ENCODE measurements around the gene JAKMIP1. TPM values are rescaled to one million over a fixed set of nuclear protein-coding genes. Genes with fewer than 3 reads are reported as not detected.

The JAKMIP1 gene
- total RNA-seq, 1 donor from 2014 or later = not detected

DNA sequence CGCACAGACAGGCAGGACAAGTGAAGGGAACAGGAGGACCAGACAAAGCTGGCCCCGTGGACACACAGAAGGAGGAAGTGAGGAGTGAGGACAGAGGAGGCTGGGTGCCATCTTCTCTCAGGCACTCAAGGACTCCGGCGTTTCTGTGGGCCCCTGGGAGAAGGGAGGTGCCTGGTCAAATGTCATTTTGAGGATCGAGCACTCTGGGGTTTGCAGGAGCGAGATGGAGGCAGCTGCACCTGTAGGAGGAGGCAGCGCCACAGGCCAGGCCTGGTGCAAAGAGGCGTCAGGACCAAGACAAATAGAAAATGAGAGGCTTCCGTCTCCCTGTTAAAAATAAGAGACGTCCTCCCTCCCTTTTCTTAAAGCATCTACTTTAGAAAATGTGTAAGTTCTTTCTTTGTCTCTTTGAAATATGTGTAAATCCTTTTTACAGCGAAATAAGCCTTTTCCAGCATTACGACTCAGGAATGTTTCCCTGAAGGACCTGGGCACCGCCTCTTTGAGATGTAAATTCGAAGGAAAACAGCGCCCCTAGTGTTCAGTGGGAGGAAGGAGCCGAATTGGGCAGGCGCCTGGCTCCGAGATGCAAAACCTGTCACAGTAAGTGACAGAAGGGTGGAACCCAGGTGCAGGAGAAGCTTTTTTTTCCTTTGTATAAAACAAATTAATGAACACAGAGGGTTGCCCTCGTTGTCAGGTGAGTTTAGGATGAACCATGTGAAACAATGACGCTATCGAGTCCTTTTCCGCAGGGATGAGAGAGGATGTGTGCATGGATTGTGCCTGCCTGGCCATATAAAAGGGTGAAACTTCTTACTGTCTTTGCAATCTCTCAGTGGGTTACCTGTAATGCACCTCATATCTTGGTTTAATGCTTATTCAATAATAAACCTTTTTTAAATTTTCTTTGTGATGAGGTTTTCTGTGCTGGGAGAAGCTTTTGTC is 180.8 kb downstream of the JAKMIP1 start:
- no peaks in the 10 kb centered on the region for H3K9me3 Mint-ChIP-seq (ENCODE audit: unreplicated experiment)
- peaks cover 9% of the 10 kb centered on the region for H3K4me1 Mint-ChIP-seq (ENCODE audit: unreplicated experiment)
- TF ChIP-seq, protein P1, sequence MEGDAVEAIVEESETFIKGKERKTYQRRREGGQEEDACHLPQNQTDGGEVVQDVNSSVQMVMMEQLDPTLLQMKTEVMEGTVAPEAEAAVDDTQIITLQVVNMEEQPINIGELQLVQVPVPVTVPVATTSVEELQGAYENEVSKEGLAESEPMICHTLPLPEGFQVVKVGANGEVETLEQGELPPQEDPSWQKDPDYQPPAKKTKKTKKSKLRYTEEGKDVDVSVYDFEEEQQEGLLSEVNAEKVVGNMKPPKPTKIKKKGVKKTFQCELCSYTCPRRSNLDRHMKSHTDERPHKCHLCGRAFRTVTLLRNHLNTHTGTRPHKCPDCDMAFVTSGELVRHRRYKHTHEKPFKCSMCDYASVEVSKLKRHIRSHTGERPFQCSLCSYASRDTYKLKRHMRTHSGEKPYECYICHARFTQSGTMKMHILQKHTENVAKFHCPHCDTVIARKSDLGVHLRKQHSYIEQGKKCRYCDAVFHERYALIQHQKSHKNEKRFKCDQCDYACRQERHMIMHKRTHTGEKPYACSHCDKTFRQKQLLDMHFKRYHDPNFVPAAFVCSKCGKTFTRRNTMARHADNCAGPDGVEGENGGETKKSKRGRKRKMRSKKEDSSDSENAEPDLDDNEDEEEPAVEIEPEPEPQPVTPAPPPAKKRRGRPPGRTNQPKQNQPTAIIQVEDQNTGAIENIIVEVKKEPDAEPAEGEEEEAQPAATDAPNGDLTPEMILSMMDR (IDR thresholded peaks at IDR 0.05; ENCODE audit: unreplicated experiment) = peak; percentile 88
- H3K27me3 Mint-ChIP-seq (ENCODE audit: unreplicated experiment) = peaks cover 1% of the 10 kb centered on the region
- peaks cover 5% of the 10 kb centered on the region for H3K36me3 Mint-ChIP-seq (ENCODE audit: low read depth, unreplicated experiment)
- H3K27ac Mint-ChIP-seq (ENCODE audit: unreplicated experiment) = no peak overlapping the region
- peak; percentile 71 for DNase-seq (ENCODE audit: low spot score)
- no peak overlapping the region for H3K4me3 Mint-ChIP-seq (ENCODE audit: unreplicated experiment)

GRCh38 chr4:6018331-6018730 is 182.0 kb downstream of the JAKMIP1 start, which contains the start of gene C4orf50:
C4orf50 (minus strand) TSS chr4:6018431.
- Mint-ChIP-seq H3K4me3 (ENCODE audit: unreplicated experiment) (no peak within 1 kb of the TSS), H3K27ac (ENCODE audit: unreplicated experiment) (no peak within 1 kb of the TSS), H3K36me3 (ENCODE audit: low read depth, unreplicated experiment) (peaks cover 5% of the 10 kb centered on the region), H3K27me3 (ENCODE audit: unreplicated experiment) (peaks cover 1% of the 10 kb centered on the region), H3K4me1 (ENCODE audit: unreplicated experiment) (peaks cover under 1% of the 10 kb centered on the region), H3K9me3 (ENCODE audit: unreplicated experiment) (no peaks in the 10 kb centered on the region)
- TF ChIP-seq, protein P1 (IDR thresholded peaks at IDR 0.05; ENCODE audit: unreplicated experiment) = no peak
- DNase-seq (ENCODE audit: low spot score) = no peak

DNA sequence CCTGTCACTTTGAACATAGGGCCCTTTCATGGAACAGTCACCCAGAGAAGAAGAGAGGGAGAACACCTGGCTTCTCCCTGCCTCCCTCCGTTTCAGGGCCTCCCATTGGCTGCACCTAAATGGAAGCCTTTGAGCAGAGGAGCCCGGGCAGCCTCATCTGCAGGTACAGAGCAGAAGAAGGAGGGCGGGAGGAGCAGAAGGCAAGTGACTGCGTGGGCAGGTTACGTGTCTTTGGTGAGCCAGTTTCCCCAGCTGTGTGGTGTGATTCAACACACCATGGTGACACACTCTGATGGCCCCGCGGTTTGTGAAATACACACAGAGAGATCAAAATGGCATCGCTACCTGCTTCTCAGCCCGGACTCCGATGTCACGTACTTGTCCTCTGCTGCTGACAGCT is 182.5 kb downstream of the JAKMIP1 start:
- DNase-seq (ENCODE audit: low spot score) = no peak
- TF ChIP-seq, protein P1 (IDR thresholded peaks at IDR 0.05; ENCODE audit: unreplicated experiment) = no peak

DNA sequence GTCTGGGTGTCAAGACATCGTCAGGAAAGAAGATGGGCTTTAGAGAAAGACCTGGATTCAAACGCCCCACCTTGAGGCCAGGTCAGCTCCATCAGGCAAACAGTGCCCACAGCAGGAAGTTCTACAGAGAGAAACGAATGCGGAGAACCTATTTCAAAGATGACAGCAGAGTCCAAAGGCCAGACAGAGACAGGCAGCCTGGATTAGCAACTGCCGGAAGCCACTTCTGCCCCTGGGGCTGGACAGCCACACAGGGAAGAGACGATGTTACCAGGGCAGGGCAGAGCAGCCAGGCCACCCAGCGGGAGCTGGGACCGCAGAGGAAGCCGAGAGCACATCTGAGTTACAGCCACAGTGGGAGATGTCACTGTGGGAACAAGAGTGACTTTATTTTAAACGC is 183.3 kb downstream of the JAKMIP1 start:
- Mint-ChIP-seq H3K4me1 (ENCODE audit: unreplicated experiment) (no peaks in the 10 kb centered on the region), H3K4me3 (ENCODE audit: unreplicated experiment) (no peak overlapping the region), H3K9me3 (ENCODE audit: unreplicated experiment) (no peaks in the 10 kb centered on the region), H3K27me3 (ENCODE audit: unreplicated experiment) (peaks cover 1% of the 10 kb centered on the region), H3K27ac (ENCODE audit: unreplicated experiment) (no peak overlapping the region), H3K36me3 (ENCODE audit: low read depth, unreplicated experiment) (peaks cover 5% of the 10 kb centered on the region)
- TF ChIP-seq, protein P1 (IDR thresholded peaks at IDR 0.05; ENCODE audit: unreplicated experiment) = no peak
- no peak for DNase-seq (ENCODE audit: low spot score)

More for the DNA sequence above, 182.5 kb downstream of the JAKMIP1 start:
- no peaks in the 10 kb centered on the region for H3K9me3 Mint-ChIP-seq (ENCODE audit: unreplicated experiment)
- H3K4me3 Mint-ChIP-seq (ENCODE audit: unreplicated experiment) = no peak overlapping the region
- H3K4me1 Mint-ChIP-seq (ENCODE audit: unreplicated experiment) = no peaks in the 10 kb centered on the region
- no peak overlapping the region for H3K27ac Mint-ChIP-seq (ENCODE audit: unreplicated experiment)
- peaks cover 5% of the 10 kb centered on the region for H3K36me3 Mint-ChIP-seq (ENCODE audit: low read depth, unreplicated experiment)
- peaks cover 1% of the 10 kb centered on the region for H3K27me3 Mint-ChIP-seq (ENCODE audit: unreplicated experiment)

DNA sequence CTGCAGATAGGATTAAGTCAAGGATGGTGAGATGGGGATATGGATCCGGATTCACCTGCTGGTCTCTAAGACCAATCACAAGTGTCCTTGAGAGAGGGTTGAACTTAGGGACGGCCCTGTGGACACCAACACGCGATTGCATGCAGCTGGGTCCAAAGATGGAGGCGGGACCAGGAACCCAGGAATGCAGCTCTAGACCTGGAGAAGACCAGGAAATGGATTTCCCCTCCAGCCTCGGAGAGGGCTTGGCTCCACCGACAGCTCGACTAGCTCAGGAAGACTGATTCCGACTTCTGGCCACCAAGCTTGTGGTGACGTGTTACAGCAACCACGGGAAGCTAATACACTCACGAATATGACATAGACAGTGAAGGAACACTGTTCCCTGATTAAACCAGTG is 186.8 kb downstream of the JAKMIP1 start:
- Mint-ChIP-seq H3K27me3 (ENCODE audit: unreplicated experiment) (peaks cover 8% of the 10 kb centered on the region), H3K27ac (ENCODE audit: unreplicated experiment) (no peak overlapping the region), H3K4me3 (ENCODE audit: unreplicated experiment) (no peak overlapping the region), H3K9me3 (ENCODE audit: unreplicated experiment) (no peaks in the 10 kb centered on the region), H3K36me3 (ENCODE audit: low read depth, unreplicated experiment) (no peaks in the 10 kb centered on the region), H3K4me1 (ENCODE audit: unreplicated experiment) (peaks cover 8% of the 10 kb centered on the region)
- TF ChIP-seq, protein P1 (IDR thresholded peaks at IDR 0.05; ENCODE audit: unreplicated experiment) = no peak
- no peak for DNase-seq (ENCODE audit: low spot score)
